ENCODE results near the gene FHL2.

GRCh38 chr2:105401867-105402266 lies 3.0 kb upstream of the FHL2 start:
- no peak for TF ChIP-seq CTCF (conservative IDR thresholded peaks at IDR 0.05 in 1 of 2, IDR thresholded peaks at IDR 0.05 in 1 of 2; ENCODE audit: extremely low read depth in 1 of 2, insufficient read depth in 1 of 2, low read depth in 1 of 2, low read length in 2 of 2)
- TF ChIP-seq EZH2 (IDR thresholded peaks at IDR 0.05; ENCODE audit: borderline replicate concordance, low read length) = no peak
